Measurements from ENCODE around the gene SLC6A19.

SLC6A19 gene

GRCh38 chr5:1221721-1222120 lies 20.3 kb downstream of the SLC6A19 start:
- TF ChIP-seq ZSCAN18 (tag by site-specific recombination; IDR thresholded peaks at IDR 0.05) (no peak), ZNF549 (tag by site-specific recombination; IDR thresholded peaks at IDR 0.05) (no peak), ZNF324 (tag by site-specific recombination; IDR thresholded peaks at IDR 0.05) (no peak), ZNF530 (tag by site-specific recombination; IDR thresholded peaks at IDR 0.05; ENCODE audit: low read depth) (no peak), ZBTB44 (tag by site-specific recombination; IDR thresholded peaks at IDR 0.05) (no peak), MZF1 (tag by site-specific recombination; IDR thresholded peaks at IDR 0.05; ENCODE audit: borderline replicate concordance) (no peak), ZSCAN5A (tag by site-specific recombination; IDR thresholded peaks at IDR 0.05) (no peak)
- Histone ChIP-seq H3K4me1 (ENCODE audit: control insufficient read depth, insufficient read depth, low read length) (no peaks in the 10 kb centered on the region), H3K9me3 (ENCODE audit: control insufficient read depth, insufficient read depth, low read depth, low read length) (no peaks in the 10 kb centered on the region), H3K4me3 (ENCODE audit: low read depth, low read length) (no peak overlapping the region), H3K27ac (ENCODE audit: extremely low read depth, low read depth, low read length) (no peak overlapping the region), H3K36me3 (ENCODE audit: control insufficient read depth in 2 of 2, insufficient read depth in 1 of 2, low read length in 2 of 2) (no peaks in the 10 kb centered on the region)
- CTCF ChIA-PET, result interaction anchor here (0.6 kb wide), 1 partner anchor 16 kb away, joined by 3 read pairs; no protein-coding TSS in a partner anchor
- POLR2A ChIA-PET, result no interaction called here

DNA sequence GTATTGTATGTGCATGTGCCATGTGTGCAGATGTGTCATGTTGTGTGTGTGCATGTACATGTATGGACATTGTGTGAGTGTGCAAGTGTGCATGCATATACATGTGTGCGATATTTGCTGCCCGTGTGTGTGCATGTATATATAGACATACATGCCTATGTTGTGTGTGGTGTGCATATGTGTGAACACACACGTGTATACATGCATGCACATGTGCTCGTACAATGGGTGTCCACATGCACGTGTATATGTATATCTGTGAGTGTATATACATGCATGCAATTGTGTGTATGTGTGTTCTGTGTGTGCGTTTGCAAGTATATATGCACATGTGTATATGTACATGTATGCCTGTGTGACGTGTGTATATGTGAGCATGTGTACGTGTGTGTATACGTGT lies 20.8 kb downstream of the SLC6A19 start:
- Histone ChIP-seq H3K27ac (ENCODE audit: extremely low read depth, low read depth, low read length) (no peak overlapping the region), H3K4me3 (ENCODE audit: low read depth, low read length) (no peak overlapping the region), H3K36me3 (ENCODE audit: control insufficient read depth in 2 of 2, insufficient read depth in 1 of 2, low read length in 2 of 2) (no peaks in the 10 kb centered on the region), H3K4me1 (ENCODE audit: control insufficient read depth, insufficient read depth, low read length) (no peaks in the 10 kb centered on the region), H3K9me3 (ENCODE audit: control insufficient read depth, insufficient read depth, low read depth, low read length) (no peaks in the 10 kb centered on the region)
- CTCF ChIA-PET, result no interaction called here
- no peak for TF ChIP-seq ZEB2 (tag by site-specific recombination; IDR thresholded peaks at IDR 0.05)
- TF ChIP-seq, protein P1, sequence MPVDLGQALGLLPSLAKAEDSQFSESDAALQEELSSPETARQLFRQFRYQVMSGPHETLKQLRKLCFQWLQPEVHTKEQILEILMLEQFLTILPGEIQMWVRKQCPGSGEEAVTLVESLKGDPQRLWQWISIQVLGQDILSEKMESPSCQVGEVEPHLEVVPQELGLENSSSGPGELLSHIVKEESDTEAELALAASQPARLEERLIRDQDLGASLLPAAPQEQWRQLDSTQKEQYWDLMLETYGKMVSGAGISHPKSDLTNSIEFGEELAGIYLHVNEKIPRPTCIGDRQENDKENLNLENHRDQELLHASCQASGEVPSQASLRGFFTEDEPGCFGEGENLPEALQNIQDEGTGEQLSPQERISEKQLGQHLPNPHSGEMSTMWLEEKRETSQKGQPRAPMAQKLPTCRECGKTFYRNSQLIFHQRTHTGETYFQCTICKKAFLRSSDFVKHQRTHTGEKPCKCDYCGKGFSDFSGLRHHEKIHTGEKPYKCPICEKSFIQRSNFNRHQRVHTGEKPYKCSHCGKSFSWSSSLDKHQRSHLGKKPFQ (tag by site-specific recombination; IDR thresholded peaks at IDR 0.05), result 0 out of 2 replicates have a peak, but pooled peaks have one; percentile 36
- TF ChIP-seq PRDM1 (tag by site-specific recombination; IDR thresholded peaks at IDR 0.05), result no peak
- POLR2A ChIA-PET, result no interaction called here

- TF ChIP-seq ZBTB20 (tag by site-specific recombination; IDR thresholded peaks at IDR 0.05) (no peak), ZNF510 (tag by site-specific recombination; IDR thresholded peaks at IDR 0.05; ENCODE audit: insufficient replicate concordance) (no peak), KLF1 (tag by site-specific recombination; IDR thresholded peaks at IDR 0.05) (no peak)
- TF ChIP-seq, protein P2, sequence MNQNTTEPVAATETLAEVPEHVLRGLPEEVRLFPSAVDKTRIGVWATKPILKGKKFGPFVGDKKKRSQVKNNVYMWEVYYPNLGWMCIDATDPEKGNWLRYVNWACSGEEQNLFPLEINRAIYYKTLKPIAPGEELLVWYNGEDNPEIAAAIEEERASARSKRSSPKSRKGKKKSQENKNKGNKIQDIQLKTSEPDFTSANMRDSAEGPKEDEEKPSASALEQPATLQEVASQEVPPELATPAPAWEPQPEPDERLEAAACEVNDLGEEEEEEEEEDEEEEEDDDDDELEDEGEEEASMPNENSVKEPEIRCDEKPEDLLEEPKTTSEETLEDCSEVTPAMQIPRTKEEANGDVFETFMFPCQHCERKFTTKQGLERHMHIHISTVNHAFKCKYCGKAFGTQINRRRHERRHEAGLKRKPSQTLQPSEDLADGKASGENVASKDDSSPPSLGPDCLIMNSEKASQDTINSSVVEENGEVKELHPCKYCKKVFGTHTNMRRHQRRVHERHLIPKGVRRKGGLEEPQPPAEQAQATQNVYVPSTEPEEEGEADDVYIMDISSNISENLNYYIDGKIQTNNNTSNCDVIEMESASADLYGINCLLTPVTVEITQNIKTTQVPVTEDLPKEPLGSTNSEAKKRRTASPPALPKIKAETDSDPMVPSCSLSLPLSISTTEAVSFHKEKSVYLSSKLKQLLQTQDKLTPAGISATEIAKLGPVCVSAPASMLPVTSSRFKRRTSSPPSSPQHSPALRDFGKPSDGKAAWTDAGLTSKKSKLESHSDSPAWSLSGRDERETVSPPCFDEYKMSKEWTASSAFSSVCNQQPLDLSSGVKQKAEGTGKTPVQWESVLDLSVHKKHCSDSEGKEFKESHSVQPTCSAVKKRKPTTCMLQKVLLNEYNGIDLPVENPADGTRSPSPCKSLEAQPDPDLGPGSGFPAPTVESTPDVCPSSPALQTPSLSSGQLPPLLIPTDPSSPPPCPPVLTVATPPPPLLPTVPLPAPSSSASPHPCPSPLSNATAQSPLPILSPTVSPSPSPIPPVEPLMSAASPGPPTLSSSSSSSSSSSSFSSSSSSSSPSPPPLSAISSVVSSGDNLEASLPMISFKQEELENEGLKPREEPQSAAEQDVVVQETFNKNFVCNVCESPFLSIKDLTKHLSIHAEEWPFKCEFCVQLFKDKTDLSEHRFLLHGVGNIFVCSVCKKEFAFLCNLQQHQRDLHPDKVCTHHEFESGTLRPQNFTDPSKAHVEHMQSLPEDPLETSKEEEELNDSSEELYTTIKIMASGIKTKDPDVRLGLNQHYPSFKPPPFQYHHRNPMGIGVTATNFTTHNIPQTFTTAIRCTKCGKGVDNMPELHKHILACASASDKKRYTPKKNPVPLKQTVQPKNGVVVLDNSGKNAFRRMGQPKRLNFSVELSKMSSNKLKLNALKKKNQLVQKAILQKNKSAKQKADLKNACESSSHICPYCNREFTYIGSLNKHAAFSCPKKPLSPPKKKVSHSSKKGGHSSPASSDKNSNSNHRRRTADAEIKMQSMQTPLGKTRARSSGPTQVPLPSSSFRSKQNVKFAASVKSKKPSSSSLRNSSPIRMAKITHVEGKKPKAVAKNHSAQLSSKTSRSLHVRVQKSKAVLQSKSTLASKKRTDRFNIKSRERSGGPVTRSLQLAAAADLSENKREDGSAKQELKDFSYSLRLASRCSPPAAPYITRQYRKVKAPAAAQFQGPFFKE (tag by site-specific recombination; IDR thresholded peaks at IDR 0.05; ENCODE audit: borderline replicate concordance), result no peak
- TF ChIP-seq, protein P3, sequence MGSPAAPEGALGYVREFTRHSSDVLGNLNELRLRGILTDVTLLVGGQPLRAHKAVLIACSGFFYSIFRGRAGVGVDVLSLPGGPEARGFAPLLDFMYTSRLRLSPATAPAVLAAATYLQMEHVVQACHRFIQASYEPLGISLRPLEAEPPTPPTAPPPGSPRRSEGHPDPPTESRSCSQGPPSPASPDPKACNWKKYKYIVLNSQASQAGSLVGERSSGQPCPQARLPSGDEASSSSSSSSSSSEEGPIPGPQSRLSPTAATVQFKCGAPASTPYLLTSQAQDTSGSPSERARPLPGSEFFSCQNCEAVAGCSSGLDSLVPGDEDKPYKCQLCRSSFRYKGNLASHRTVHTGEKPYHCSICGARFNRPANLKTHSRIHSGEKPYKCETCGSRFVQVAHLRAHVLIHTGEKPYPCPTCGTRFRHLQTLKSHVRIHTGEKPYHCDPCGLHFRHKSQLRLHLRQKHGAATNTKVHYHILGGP (tag by site-specific recombination; IDR thresholded peaks at IDR 0.05), result no peak
- POLR2A ChIA-PET, result no interaction called here
- Histone ChIP-seq H3K4me1 (ENCODE audit: control insufficient read depth, insufficient read depth, low read length) (0 out of 2 replicates have a peak, but pooled peaks cover 2% of the 10 kb centered on the region), H3K27ac (ENCODE audit: extremely low read depth, low read depth, low read length) (no peak overlapping the region), H3K36me3 (ENCODE audit: control insufficient read depth in 2 of 2, insufficient read depth in 1 of 2, low read length in 2 of 2) (no peaks in the 10 kb centered on the region), H3K9me3 (ENCODE audit: control insufficient read depth, insufficient read depth, low read depth, low read length) (no peaks in the 10 kb centered on the region), H3K4me3 (ENCODE audit: low read depth, low read length) (no peak overlapping the region)
- CTCF ChIA-PET, result no interaction called here
Observed at GRCh38 chr5:1222621-1223277, 21.4 kb downstream of the SLC6A19 start.
